NCI-H524 treated with DMSO at 0.1 percent for 48 hours (cell line): ENCODE data around the gene GPATCH1.
"Not testable (repeated sequence)": the region's sequence is repeated elsewhere in the genome, so short reads cannot be mapped to it uniquely, and the experiment has no call there.

ENCODE experiments used
- DNase-seq: peaks from one replicate; lab custom pipeline; 2025; lab: John Stamatoyannopoulos, UW

The GPATCH1 gene

GRCh38 chr19:33080761-33081681 is at the start of gene GPATCH1:
Gene GPATCH1 (plus strand): TSS chr19:33081181. CDS start chr19:33081194, 13 bp downstream.
- peak; percentile 58 for DNase-seq

- DNase-seq, result no peak
Measured at GRCh38 chr19:33032218-33032781, 48.7 kb upstream of the GPATCH1 start.

GRCh38 chr19:33035461-33035860 is 45.5 kb upstream of the GPATCH1 start:
- DNase-seq, result no peak

GRCh38 chr19:33036370-33037167 is 44.4 kb upstream of the GPATCH1 start:
- DNase-seq, result not testable (repeated sequence)

- not testable (repeated sequence) for DNase-seq
Measured at GRCh38 chr19:33037168-33038025, 43.6 kb upstream of the GPATCH1 start.

- no peak for DNase-seq
Measured at GRCh38 chr19:33039108-33039599, 41.8 kb upstream of the GPATCH1 start.

GRCh38 chr19:33039815-33040214 is 41.2 kb upstream of the GPATCH1 start:
- DNase-seq, result no peak

- DNase-seq, result no peak
Measured at GRCh38 chr19:33040994-33041827, 39.8 kb upstream of the GPATCH1 start.

- DNase-seq, result not testable (repeated sequence)
Measured at GRCh38 chr19:33041828-33042160, 39.2 kb upstream of the GPATCH1 start.

GRCh38 chr19:33047422-33047821 is 33.6 kb upstream of the GPATCH1 start:
- no peak for DNase-seq

GRCh38 chr19:33048806-33049676 is 31.9 kb upstream of the GPATCH1 start:
- DNase-seq, result no peak

GRCh38 chr19:33050110-33050509 is 30.9 kb upstream of the GPATCH1 start:
- DNase-seq, result no peak

GRCh38 chr19:33052352-33052972 is 28.5 kb upstream of the GPATCH1 start:
- DNase-seq, result no peak

- DNase-seq, result no peak
Measured at GRCh38 chr19:33054623-33055022, 26.4 kb upstream of the GPATCH1 start.

GRCh38 chr19:33055718-33056117 is 25.3 kb upstream of the GPATCH1 start:
- no peak for DNase-seq

- DNase-seq, result no peak
Measured at GRCh38 chr19:33060586-33060985, 20.4 kb upstream of the GPATCH1 start.

- no peak for DNase-seq
Measured at GRCh38 chr19:33062902-33063301, 18.1 kb upstream of the GPATCH1 start.

- no peak for DNase-seq
Measured at GRCh38 chr19:33063356-33063752, 17.6 kb upstream of the GPATCH1 start.
